BLaER1 (cell line): ENCODE data around the gene LUZP2.

Experiments used
- H3K27ac ChIP-seq: shearing (Covaris generic); formaldehyde crosslinking; 2 replicates; pipeline ENCODE4 v1.8.1; 2022
- H3K27me3 ChIP-seq: shearing (Covaris generic); formaldehyde crosslinking; 2 replicates; pipeline ENCODE4 v1.8.1; 2022
- H3K36me3 ChIP-seq: shearing (Covaris generic); formaldehyde crosslinking; 2 replicates; pipeline ENCODE4 v1.8.1; 2022
- H3K4me1 ChIP-seq: shearing (Covaris generic); formaldehyde crosslinking; 2 replicates; pipeline ENCODE4 v1.8.1; 2022
- H3K4me2 ChIP-seq: shearing (Covaris generic); formaldehyde crosslinking; 2 replicates; pipeline ENCODE4 v1.8.1; 2022
- H3K4me3 ChIP-seq: shearing (Covaris generic); formaldehyde crosslinking; 2 replicates; pipeline ENCODE4 v1.8.1; 2022
- H3K9ac ChIP-seq: shearing (Covaris generic); formaldehyde crosslinking; 2 replicates; pipeline ENCODE4 v1.8.1; 2022
- H3K9me3 ChIP-seq: shearing (Covaris generic); formaldehyde crosslinking; 2 replicates; pipeline ENCODE4 v1.8.1; 2022
- H4K20me1 ChIP-seq: shearing (Covaris generic); formaldehyde crosslinking; 2 replicates; pipeline ENCODE4 v1.8.1; 2022
- Cebpa-rat ChIP-seq: shearing (Covaris generic); IDR thresholded peaks from 2 replicates; pipeline ENCODE4 v1.8.1; 2022

The LUZP2 gene

DNA sequence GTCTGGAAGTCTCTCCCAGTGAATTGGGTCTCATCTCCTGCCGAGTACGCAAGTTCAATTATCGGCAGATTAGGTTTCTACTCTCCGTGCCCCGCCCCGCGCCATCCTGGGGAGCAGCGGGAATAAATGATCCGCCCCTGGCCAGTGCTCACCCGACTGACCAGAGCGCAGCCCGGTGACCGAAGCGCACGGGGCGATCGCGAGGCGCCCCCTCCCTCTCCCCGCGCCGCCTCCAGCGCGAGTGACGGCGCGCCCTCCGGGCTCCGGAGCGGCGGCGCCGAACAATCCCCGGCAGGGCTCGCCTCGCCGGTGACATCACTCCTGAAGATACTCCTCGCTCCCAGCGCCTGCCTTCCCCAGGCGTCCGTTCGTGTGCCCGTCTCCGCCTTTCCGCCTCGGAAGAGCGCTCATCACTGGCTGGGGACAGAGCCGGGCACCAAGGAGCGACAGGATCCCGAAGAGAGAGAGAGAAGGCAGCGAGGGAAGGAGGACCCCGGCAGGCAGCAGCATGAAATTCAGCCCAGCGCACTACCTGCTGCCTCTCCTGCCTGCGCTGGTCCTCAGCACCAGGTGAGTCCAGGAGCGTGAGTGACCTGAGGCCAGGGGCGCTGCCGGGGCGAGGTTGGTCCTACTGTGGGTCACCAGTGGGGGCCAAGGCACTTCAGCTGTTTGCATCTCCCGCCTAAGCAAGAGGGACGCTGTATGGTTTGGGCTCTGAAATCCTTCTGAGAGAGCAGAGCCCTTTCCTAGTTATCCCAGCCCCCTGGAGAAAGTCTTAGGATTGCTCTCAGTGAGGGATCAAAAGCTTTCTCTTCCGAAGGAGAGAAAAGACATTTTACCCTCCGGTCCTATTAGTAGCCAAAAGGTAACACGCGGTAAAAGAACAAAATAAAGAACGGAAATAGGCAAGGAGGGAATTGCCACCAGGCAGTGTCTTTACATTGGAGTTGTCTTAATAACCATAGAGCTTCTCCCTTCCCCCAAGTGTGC is at the start of gene LUZP2:
TSS of gene LUZP2 (plus strand) at position 318 of the 990 bp plus-strand sequence.
- no peaks in the 10 kb centered on the region for H3K4me1 ChIP-seq
- H3K27ac ChIP-seq: no peak within 1 kb of the TSS
- H3K36me3 ChIP-seq: no peaks in the 10 kb centered on the region
- TF ChIP-seq Cebpa-rat: no peak
- H4K20me1 ChIP-seq: no peaks in the 10 kb centered on the region
- H3K9ac ChIP-seq: no peak within 1 kb of the TSS
- H3K27me3 ChIP-seq: no peaks in the 10 kb centered on the region
- H3K4me3 ChIP-seq: no peak within 1 kb of the TSS
- H3K4me2 ChIP-seq: no peak within 1 kb of the TSS
- H3K9me3 ChIP-seq: peaks cover 8% of the 10 kb centered on the region

DNA sequence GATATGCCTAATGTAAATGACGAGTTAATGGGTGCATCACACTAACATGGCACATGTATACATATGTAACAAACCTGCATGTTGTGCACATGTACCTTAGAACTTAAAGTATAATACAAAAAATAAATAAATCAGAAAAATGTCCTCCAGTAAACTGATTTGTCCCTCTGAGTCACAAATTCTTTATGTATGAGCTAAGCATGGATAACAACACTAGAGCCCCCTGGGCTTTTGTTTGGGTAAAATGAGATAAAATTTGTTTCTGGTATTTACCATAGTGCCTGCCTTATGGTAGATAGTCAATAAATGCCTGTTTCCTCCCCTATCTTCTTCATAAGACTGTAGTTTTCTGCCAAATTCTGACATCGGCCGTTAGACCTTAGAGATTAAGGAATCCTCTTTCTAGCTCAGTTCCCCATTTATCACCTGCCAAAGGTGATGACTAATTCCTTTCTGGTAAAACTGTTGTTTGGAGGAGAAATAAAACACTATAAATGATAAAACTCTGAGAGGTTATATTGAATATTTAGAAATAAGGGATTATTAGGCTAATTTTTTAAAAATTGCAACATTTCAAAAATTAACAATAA is 43.6 kb upstream of the LUZP2 start:
- H3K9me3 ChIP-seq: no peaks in the 10 kb centered on the region
- H3K9ac ChIP-seq: no peak overlapping the region
- no peaks in the 10 kb centered on the region for H4K20me1 ChIP-seq
- H3K27me3 ChIP-seq: no peaks in the 10 kb centered on the region
- no peak overlapping the region for H3K4me3 ChIP-seq
- no peak overlapping the region for H3K27ac ChIP-seq
- no peaks in the 10 kb centered on the region for H3K4me1 ChIP-seq
- H3K4me2 ChIP-seq: no peak overlapping the region
- no peak for TF ChIP-seq Cebpa-rat
- H3K36me3 ChIP-seq: no peaks in the 10 kb centered on the region

DNA sequence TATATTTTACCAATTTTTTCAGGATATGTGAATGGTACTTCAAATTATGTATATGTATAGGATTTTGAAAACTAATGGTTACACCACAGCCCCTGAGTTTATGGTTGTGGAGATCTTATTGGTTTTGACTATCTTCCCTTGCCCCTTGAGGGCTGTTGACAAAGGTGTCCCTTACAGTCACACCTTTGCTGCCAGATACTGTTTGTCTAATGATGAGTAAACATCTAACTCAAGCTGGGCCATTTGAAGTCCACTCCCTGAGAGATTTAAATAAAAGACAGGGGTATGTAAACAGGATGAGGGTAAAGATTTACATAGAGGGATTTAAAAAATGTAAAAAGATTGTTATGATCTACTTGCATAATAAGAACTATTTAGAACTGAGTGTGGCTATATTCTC is 38.9 kb upstream of the LUZP2 start:
- Histone ChIP-seq H3K9ac (no peak overlapping the region), H4K20me1 (no peaks in the 10 kb centered on the region), H3K4me2 (no peak overlapping the region), H3K27me3 (no peaks in the 10 kb centered on the region), H3K4me3 (no peak overlapping the region), H3K36me3 (no peaks in the 10 kb centered on the region), H3K4me1 (no peaks in the 10 kb centered on the region), H3K9me3 (no peaks in the 10 kb centered on the region), H3K27ac (no peak overlapping the region)
- TF ChIP-seq Cebpa-rat: no peak

DNA sequence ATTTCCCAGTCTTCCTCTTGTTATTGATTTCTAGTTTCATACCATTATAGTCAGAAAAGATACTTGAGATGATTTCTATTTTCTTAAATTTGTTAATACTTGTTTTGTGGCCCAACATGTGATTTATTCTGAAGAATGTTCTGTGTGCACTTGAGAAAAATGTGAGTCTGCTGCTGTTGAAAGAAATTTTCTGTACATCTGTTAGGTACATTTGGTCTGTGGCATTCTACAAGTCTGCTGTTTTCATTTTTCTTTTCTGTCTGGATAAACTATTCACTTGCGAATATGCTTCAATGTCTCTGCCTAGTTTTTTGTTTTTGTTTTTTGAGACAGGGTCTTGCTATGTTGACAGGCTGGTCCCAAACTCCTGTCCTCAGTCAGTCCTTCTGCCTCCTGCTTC is 26.4 kb upstream of the LUZP2 start:
- H3K4me2 ChIP-seq: no peak overlapping the region
- H4K20me1 ChIP-seq: no peaks in the 10 kb centered on the region
- H3K4me3 ChIP-seq: no peak overlapping the region
- TF ChIP-seq Cebpa-rat: no peak
- no peaks in the 10 kb centered on the region for H3K36me3 ChIP-seq
- no peak overlapping the region for H3K27ac ChIP-seq
- no peak overlapping the region for H3K9ac ChIP-seq
- H3K9me3 ChIP-seq: no peaks in the 10 kb centered on the region
- H3K27me3 ChIP-seq: no peaks in the 10 kb centered on the region
- H3K4me1 ChIP-seq: no peaks in the 10 kb centered on the region

DNA sequence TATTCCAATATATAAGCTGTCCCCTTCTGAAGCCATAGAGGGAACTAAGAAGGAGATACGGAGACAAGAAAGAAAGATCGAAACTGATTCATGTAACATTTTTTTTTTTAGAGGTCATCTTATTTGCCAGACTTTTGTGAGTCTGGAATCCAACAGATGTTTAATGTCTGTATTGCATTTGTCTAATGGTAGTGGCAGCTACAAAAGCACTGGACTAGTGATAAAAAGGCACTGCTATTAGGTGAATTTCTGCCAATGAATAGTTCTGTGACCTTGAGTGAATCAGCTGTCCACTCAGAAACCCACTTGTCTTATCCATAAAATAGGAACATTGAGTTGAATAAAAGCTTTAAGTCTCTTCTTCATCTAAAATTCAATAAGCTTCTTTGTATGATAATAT is 25.8 kb upstream of the LUZP2 start:
- H3K9me3 ChIP-seq: no peaks in the 10 kb centered on the region
- TF ChIP-seq Cebpa-rat: no peak
- H3K36me3 ChIP-seq: no peaks in the 10 kb centered on the region
- no peaks in the 10 kb centered on the region for H3K4me1 ChIP-seq
- no peak overlapping the region for H3K9ac ChIP-seq
- H3K4me3 ChIP-seq: no peak overlapping the region
- H3K27me3 ChIP-seq: no peaks in the 10 kb centered on the region
- no peak overlapping the region for H3K27ac ChIP-seq
- H4K20me1 ChIP-seq: no peaks in the 10 kb centered on the region
- no peak overlapping the region for H3K4me2 ChIP-seq

DNA sequence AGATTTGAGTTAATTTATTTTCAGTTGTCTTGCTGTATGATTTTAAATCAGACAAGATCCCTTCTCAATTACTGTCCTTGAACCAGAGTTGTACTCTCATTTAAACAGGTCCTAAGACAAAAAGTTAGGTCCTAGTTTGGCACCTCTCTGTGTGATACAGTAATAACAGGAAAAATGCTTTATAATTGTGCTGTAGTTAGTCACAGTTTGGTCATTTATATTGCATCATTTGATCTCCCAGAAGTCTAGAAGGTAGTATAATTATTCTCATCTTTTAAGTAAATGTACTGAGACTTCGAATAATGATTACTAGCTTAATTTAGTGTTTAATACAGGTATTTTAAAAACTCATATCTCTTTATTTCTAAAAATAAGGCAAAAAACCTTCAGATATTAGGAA is 18.1 kb upstream of the LUZP2 start:
- H3K9me3 ChIP-seq: no peaks in the 10 kb centered on the region
- TF ChIP-seq Cebpa-rat: no peak
- no peaks in the 10 kb centered on the region for H3K36me3 ChIP-seq
- H3K4me2 ChIP-seq: no peak overlapping the region
- no peak overlapping the region for H3K9ac ChIP-seq
- no peak overlapping the region for H3K4me3 ChIP-seq
- no peak overlapping the region for H3K27ac ChIP-seq
- no peaks in the 10 kb centered on the region for H3K27me3 ChIP-seq
- no peaks in the 10 kb centered on the region for H3K4me1 ChIP-seq
- H4K20me1 ChIP-seq: no peaks in the 10 kb centered on the region

DNA sequence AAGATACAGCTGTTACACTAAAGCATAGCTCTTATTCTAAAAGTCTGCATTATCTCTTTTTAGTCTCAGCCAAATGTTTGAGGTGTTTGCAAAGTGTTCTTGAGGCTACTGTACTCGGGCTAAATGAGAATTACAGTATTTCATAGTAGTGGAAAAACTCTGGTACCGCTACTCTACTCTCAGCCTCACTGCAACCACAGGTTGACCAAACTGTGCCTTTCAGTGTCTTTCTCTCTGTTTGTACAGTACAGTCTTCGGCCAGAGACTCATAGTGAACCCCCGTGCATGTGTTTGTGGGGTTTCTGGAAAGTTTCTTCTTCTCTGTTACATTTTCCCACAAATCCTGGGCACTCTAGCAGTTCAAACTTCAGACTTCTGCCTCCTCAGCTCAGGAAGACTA is 7.4 kb upstream of the LUZP2 start:
- H3K27me3 ChIP-seq: no peaks in the 10 kb centered on the region
- no peak for TF ChIP-seq Cebpa-rat
- H4K20me1 ChIP-seq: no peaks in the 10 kb centered on the region
- no peak overlapping the region for H3K4me2 ChIP-seq
- no peaks in the 10 kb centered on the region for H3K4me1 ChIP-seq
- H3K4me3 ChIP-seq: no peak overlapping the region
- no peak overlapping the region for H3K27ac ChIP-seq
- H3K9ac ChIP-seq: no peak overlapping the region
- no peaks in the 10 kb centered on the region for H3K36me3 ChIP-seq
- H3K9me3 ChIP-seq: no peaks in the 10 kb centered on the region

DNA sequence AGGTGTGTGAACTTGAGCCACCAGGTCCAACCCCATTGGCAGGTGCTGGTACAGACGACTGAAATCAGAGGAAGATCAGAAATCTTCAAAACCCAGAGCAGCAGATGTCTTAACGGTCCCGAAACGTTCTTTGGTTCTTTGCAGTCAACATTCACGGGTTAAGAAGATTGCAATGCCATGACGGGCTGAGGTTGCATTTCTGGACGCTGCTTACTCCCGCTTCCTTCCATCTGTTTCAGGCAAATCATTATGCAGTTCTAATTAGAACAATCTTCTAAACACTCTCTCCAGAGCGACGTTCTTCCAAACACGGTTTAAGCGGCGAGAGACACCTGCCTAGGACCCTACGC is 492 bp upstream of the LUZP2 start:
- Histone ChIP-seq H3K4me2 (no peak overlapping the region), H3K27ac (no peak overlapping the region), H3K4me1 (no peaks in the 10 kb centered on the region), H3K9me3 (peaks cover 8% of the 10 kb centered on the region), H3K9ac (no peak overlapping the region), H3K36me3 (no peaks in the 10 kb centered on the region), H4K20me1 (no peaks in the 10 kb centered on the region), H3K27me3 (no peaks in the 10 kb centered on the region), H3K4me3 (no peak overlapping the region)
- TF ChIP-seq Cebpa-rat: no peak

DNA sequence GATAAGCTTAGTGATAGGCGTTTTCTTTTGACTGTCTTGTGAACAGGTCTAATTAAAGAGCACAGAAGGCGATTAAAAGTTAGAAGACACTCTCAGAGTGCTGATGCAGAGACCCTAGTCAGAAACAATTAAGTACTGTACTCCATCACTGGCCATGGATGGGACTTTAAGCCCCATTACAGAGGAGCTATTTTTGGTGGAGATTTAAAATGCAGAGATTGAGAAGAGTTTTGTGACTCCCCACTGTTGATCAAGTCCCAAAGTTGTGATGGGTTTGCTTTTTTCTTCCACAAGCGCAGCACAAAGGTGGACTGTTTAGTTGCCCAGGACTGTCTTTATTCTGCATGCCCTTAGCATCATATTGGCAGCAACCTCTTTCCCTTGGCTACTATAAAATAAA is 978 bp downstream of the LUZP2 start:
- H3K27me3 ChIP-seq: no peaks in the 10 kb centered on the region
- H3K4me2 ChIP-seq: no peak overlapping the region
- H3K9ac ChIP-seq: no peak overlapping the region
- no peak overlapping the region for H3K27ac ChIP-seq
- H3K36me3 ChIP-seq: no peaks in the 10 kb centered on the region
- H3K4me1 ChIP-seq: no peaks in the 10 kb centered on the region
- no peaks in the 10 kb centered on the region for H4K20me1 ChIP-seq
- no peak overlapping the region for H3K4me3 ChIP-seq
- no peak for TF ChIP-seq Cebpa-rat
- H3K9me3 ChIP-seq: peaks cover 8% of the 10 kb centered on the region

DNA sequence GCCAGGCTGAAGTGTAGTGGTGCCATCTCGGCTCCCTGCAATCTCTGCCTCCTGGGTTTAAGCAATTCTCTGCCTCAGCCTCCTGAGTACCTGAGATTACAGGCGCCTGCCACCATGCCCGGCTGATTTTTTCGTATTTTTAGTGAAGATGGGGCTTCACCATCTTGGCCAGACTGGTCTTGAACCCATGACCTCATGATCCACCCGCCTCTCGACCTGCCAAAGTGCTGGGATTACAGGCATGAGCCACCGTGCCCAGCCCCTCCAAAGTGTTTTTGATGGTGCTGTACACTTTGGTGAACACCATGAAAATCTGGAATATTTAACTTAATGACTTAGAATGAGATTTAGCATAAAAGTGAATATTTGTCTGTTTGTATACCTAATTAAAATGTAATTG is 5.6 kb downstream of the LUZP2 start:
- H3K9me3 ChIP-seq: no peaks in the 10 kb centered on the region
- TF ChIP-seq Cebpa-rat: no peak
- H3K27ac ChIP-seq: no peak overlapping the region
- H4K20me1 ChIP-seq: no peaks in the 10 kb centered on the region
- H3K36me3 ChIP-seq: no peaks in the 10 kb centered on the region
- no peaks in the 10 kb centered on the region for H3K4me1 ChIP-seq
- H3K27me3 ChIP-seq: no peaks in the 10 kb centered on the region
- no peak overlapping the region for H3K4me2 ChIP-seq
- H3K4me3 ChIP-seq: no peak overlapping the region
- no peak overlapping the region for H3K9ac ChIP-seq
